TTC549 (cell line): ENCODE measurements around the gene CLASP2.
A peak's percentile ranks its signal among the peaks of the same experiment; 100 is the strongest.
"Not testable (repeated sequence)": the region's sequence is repeated elsewhere in the genome, so short reads cannot be mapped to it uniquely, and the experiment has no call there.

Experiments used
- FAIRE-seq: peaks from 2 replicates; lab custom pipeline; 2012; peaks lifted over from hg19 to GRCh38; lab: Jason Lieb, UNC

Gene CLASP2

GRCh38 chr3:33687406-33688010, 30.5 kb downstream of the CLASP2 start:
- no peak for FAIRE-seq

- FAIRE-seq: peak; percentile 17
These were observed 35.3 kb downstream of the CLASP2 start for GRCh38 chr3:33682770-33683169.

- FAIRE-seq: no peak
These were observed 36.4 kb downstream of the CLASP2 start for GRCh38 chr3:33681667-33682066.

GRCh38 chr3:33678073-33678472, 40.0 kb downstream of the CLASP2 start:
- no peak for FAIRE-seq

GRCh38 chr3:33673436-33673835, 44.6 kb downstream of the CLASP2 start:
- not testable (repeated sequence) for FAIRE-seq

GRCh38 chr3:33668618-33669017, 49.4 kb downstream of the CLASP2 start:
- no peak for FAIRE-seq

- FAIRE-seq: no peak
These were observed 52.8 kb downstream of the CLASP2 start for GRCh38 chr3:33665294-33665693.

GRCh38 chr3:33664195-33664594, 53.9 kb downstream of the CLASP2 start:
- no peak for FAIRE-seq

- FAIRE-seq: no peak
These were observed 55.0 kb downstream of the CLASP2 start for GRCh38 chr3:33663042-33663441.

GRCh38 chr3:33659856-33660434, 58.1 kb downstream of the CLASP2 start:
- FAIRE-seq: no peak

- FAIRE-seq: peak; percentile 88
These were observed 58.8 kb downstream of the CLASP2 start for GRCh38 chr3:33658991-33659848.

GRCh38 chr3:33658621-33658990, 59.4 kb downstream of the CLASP2 start:
- no peak for FAIRE-seq

- FAIRE-seq: no peak
These were observed 60.0 kb downstream of the CLASP2 start for GRCh38 chr3:33658039-33658438.

- no peak for FAIRE-seq
These were observed 65.3 kb downstream of the CLASP2 start for GRCh38 chr3:33652736-33653135.

GRCh38 chr3:33651101-33651500, 67.0 kb downstream of the CLASP2 start:
- not testable (repeated sequence) for FAIRE-seq

GRCh38 chr3:33650495-33650894, 67.6 kb downstream of the CLASP2 start:
- FAIRE-seq: no peak

GRCh38 chr3:33648793-33649192, 69.3 kb downstream of the CLASP2 start:
- no peak for FAIRE-seq

- FAIRE-seq: no peak
These were observed 71.6 kb downstream of the CLASP2 start for GRCh38 chr3:33646406-33646805.

- FAIRE-seq: peak; percentile 15
These were observed 72.9 kb downstream of the CLASP2 start for GRCh38 chr3:33645060-33645647.

GRCh38 chr3:33644582-33644981, 73.5 kb downstream of the CLASP2 start:
- FAIRE-seq: no peak

GRCh38 chr3:33642806-33643205, 75.2 kb downstream of the CLASP2 start:
- FAIRE-seq: no peak

GRCh38 chr3:33639889-33640288, 78.2 kb downstream of the CLASP2 start:
- no peak for FAIRE-seq

GRCh38 chr3:33637482-33637881, 80.6 kb downstream of the CLASP2 start:
- FAIRE-seq: no peak
